Activated T-helper 1 cell treated with anti-CD3 and anti-CD28 coated beads, Interleukin-12 subunit alpha, Interleukin-12 subunit beta, Interleukin-2, Interleukin-4 antibody, amounts not matched to agents 30 ng/mL and 10 ng/mL and 1 ng/mL, durations not matched to agents 14 hours and 24 hours and 36 hours (primary cell): ENCODE data around the gene INPP5A. TPM values are rescaled to one million over a fixed set of nuclear protein-coding genes. Genes with fewer than 3 reads are reported as not detected.
"Not testable (repeated sequence)": the region's sequence is repeated elsewhere in the genome, so short reads cannot be mapped to it uniquely, and the experiment has no call there.

Experiments
- DNase-seq: peaks from one replicate; pipeline ENCODE4 v3.0.0; 2021; ENCODE audit warnings: low spot score
- H3K27ac Mint-ChIP-seq: one replicate; pipeline ENCODE4 v1.8.0; 2021; ENCODE audit warnings: mild to moderate bottlenecking, mixed read lengths
- H3K27me3 Mint-ChIP-seq: one replicate; pipeline ENCODE4 v1.8.0; 2022; ENCODE audit warnings: mild to moderate bottlenecking, moderate library complexity, mixed read lengths; ENCODE audit not compliant: insufficient read depth
- H3K36me3 Mint-ChIP-seq: one replicate; pipeline ENCODE4 v1.8.0; 2021; ENCODE audit warnings: low read depth, mixed read lengths
- H3K4me1 Mint-ChIP-seq: one replicate; pipeline ENCODE4 v1.8.0; 2021; ENCODE audit warnings: low read depth, mixed read lengths
- H3K4me3 Mint-ChIP-seq: one replicate; pipeline ENCODE4 v1.8.0; 2021; ENCODE audit warnings: mild to moderate bottlenecking, moderate library complexity, mixed read lengths
- H3K9me3 Mint-ChIP-seq: one replicate; pipeline ENCODE4 v1.8.0; 2021; ENCODE audit warnings: mixed read lengths
- intact Hi-C: fragments of 100-400 bp; cut with micrococcal nuclease; formaldehyde crosslinking; loops from one replicate; pipeline ENCODE4 v1.15.1; 2024
- total RNA-seq: library from RNA; stranded (reverse); gene quantifications from 2 replicates; pipeline ENCODE4 v1.2.3, GENCODE V29; 2022

The INPP5A gene
- total RNA-seq, 1 donor from 2014 or later, result 13.4 TPM

DNA sequence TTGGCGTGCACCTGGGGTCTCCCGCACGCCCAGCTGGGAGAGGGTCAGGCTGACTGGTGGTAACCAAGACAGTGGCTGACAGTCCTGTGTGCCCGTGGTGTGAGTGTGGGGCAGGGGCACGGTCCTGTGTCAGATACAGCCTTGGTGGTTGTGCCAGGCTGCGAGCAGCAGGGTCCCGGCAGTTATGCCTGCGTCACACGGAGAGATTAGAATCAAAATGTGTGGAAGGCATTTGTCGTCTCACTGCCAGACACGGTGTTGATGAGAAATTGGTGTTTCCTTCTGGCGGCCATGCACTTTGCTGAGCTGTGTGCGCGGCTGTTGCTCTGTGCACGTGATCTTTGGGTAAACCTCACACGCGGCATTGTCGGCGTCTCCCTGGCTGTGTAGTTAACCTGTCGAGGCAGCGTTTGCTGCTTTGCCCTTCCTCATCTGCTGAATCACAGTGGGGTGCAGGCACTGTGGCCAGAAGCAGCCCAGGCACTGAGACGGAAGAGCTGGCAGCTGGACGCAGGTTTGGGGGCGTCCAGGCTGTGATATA is 160.7 kb downstream of the INPP5A start:
- Mint-ChIP-seq H3K27me3 (no peaks in the 10 kb centered on the region), H3K36me3 (peaks cover 14% of the 10 kb centered on the region), H3K4me3 (no peak overlapping the region), H3K4me1 (peaks cover 16% of the 10 kb centered on the region), H3K27ac (no peak overlapping the region), H3K9me3 (peaks cover 17% of the 10 kb centered on the region)
- no peak for DNase-seq
- intact Hi-C loops, result no loop called here

DNA sequence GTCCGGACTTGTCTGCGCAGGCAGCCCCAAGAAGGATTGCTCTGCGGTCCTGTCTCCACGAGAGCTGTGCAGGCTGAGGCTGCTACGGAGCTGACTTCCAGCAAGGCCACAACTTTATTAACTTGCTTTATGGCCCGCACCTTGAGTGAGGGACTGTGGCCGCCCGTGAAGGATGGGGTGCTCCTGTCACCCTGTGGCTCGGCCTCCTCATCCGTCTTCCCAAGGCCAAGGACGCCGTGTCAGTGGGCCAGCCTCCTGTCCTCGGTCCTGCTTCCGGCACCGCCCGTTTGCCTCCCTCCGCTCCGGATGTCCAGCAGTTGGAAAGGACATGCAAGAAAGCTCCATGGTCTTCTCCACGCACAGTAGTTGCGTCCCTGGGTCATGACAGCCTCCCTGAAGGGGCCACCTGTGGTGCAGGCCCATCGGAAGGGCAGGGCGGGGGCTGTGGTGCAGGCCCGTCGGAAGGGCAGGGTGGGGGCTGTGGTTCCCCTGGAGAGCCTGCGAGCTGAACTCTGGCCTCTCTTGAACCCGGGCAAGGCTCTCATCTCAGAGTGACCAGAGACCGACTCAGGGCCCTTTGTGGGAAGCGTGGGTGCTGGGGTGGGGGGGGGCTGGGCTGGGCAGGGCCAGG is 161.3 kb downstream of the INPP5A start:
- intact Hi-C loops, result no loop called here
- Mint-ChIP-seq H3K36me3 (peaks cover 20% of the 10 kb centered on the region), H3K27ac (no peak overlapping the region), H3K9me3 (peaks cover 22% of the 10 kb centered on the region), H3K27me3 (no peaks in the 10 kb centered on the region), H3K4me3 (no peak overlapping the region), H3K4me1 (peaks cover 16% of the 10 kb centered on the region)
- DNase-seq, result no peak

- no peak for DNase-seq
- Mint-ChIP-seq H3K36me3 (peaks cover 18% of the 10 kb centered on the region), H3K27ac (no peak overlapping the region), H3K4me3 (no peak overlapping the region), H3K27me3 (no peaks in the 10 kb centered on the region), H3K9me3 (peaks cover 16% of the 10 kb centered on the region), H3K4me1 (peaks cover 16% of the 10 kb centered on the region)
- intact Hi-C loops, result no loop called here
Measured at GRCh38 chr10:132699411-132700155, 162.0 kb downstream of the INPP5A start.

GRCh38 chr10:132700156-132701098 is 162.8 kb downstream of the INPP5A start:
- no peaks in the 10 kb centered on the region for H3K27me3 Mint-ChIP-seq
- DNase-seq, result no peak
- intact Hi-C loops, result no loop called here
- H3K36me3 Mint-ChIP-seq, result peaks cover 14% of the 10 kb centered on the region
- no peak overlapping the region for H3K27ac Mint-ChIP-seq
- H3K4me1 Mint-ChIP-seq, result peaks cover 9% of the 10 kb centered on the region
- no peak overlapping the region for H3K4me3 Mint-ChIP-seq
- peaks cover 9% of the 10 kb centered on the region for H3K9me3 Mint-ChIP-seq

GRCh38 chr10:132701099-132701845 is 163.7 kb downstream of the INPP5A start:
- DNase-seq, result no peak
- Mint-ChIP-seq H3K27ac (no peak overlapping the region), H3K4me1 (peaks cover under 1% of the 10 kb centered on the region), H3K36me3 (peaks cover 22% of the 10 kb centered on the region), H3K9me3 (peaks cover 17% of the 10 kb centered on the region), H3K4me3 (no peak overlapping the region), H3K27me3 (no peaks in the 10 kb centered on the region)
- intact Hi-C loops, result no loop called here

DNA sequence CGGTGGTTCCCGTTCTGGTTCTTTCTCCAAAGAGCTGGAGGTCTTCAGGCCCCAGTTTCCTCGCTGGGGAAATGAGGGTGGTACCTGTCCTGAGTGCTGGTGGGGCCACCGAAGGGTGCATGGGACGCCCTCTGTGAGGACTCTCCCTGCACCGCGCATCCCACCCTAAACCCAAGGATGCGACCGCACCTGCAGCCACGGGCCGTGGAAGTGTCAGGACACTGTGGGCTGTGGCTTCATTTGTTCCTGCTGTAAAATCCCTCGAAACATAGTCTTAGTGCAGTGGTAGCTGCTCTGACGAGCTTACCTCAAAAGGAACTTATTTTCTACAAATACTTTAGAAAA is 164.2 kb downstream of the INPP5A start:
- Mint-ChIP-seq H3K4me3 (no peak overlapping the region), H3K27ac (no peak overlapping the region), H3K27me3 (no peaks in the 10 kb centered on the region), H3K36me3 (peaks cover 27% of the 10 kb centered on the region), H3K4me1 (no peaks in the 10 kb centered on the region), H3K9me3 (peaks cover 18% of the 10 kb centered on the region)
- no peak for DNase-seq
- intact Hi-C loops, result no loop called here

- Mint-ChIP-seq H3K4me1 (no peaks in the 10 kb centered on the region), H3K4me3 (no peak overlapping the region), H3K27ac (no peak overlapping the region), H3K9me3 (peaks cover 18% of the 10 kb centered on the region), H3K36me3 (peaks cover 28% of the 10 kb centered on the region), H3K27me3 (no peaks in the 10 kb centered on the region)
- DNase-seq, result no peak
- intact Hi-C loops, result no loop called here
Measured at GRCh38 chr10:132702601-132703418, 165.2 kb downstream of the INPP5A start.

GRCh38 chr10:132703419-132704007 is 165.9 kb downstream of the INPP5A start:
- intact Hi-C loops, result no loop called here
- Mint-ChIP-seq H3K9me3 (peaks cover 18% of the 10 kb centered on the region), H3K27me3 (no peaks in the 10 kb centered on the region), H3K4me1 (no peaks in the 10 kb centered on the region), H3K36me3 (peaks cover 30% of the 10 kb centered on the region), H3K4me3 (no peak overlapping the region), H3K27ac (no peak overlapping the region)
- no peak for DNase-seq

DNA sequence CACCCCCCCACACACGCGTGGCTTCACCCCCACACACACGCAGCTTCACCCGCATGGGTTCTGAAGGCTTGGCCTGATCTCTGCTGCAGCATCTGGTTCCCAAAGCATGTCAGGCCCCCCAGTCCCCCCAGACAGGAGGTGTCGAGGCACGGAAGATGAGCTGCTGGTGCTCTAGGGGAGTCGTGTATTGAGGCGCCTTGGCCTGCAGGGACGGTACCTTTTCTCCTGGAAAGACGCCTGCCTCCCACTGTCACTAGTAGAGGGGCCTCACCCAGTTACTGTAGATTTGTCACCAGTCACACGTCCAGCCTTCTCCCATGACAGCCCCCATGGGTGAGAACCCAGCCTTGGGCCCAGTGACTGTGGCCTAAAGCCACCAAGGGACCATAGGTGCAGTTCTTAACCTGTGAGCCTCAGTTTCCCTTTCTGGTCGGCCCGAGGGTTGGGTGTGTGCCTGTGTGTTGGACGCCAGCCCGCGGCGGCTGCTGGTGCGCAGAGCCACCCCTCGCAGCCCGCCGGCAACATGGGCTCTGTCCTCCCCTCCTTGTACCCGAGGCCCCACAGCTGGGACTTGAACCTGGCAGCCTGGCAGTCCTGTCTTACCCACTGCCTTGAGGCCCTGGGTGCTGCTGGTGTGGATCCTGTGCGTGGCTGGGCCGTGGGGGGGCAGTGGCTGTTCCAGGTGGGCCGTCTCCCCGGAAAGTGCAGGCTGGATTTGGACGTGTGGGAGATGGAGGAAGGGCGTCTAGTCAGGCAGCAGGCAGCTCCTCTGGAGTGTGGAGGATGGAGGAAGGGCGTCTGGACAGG is 166.6 kb downstream of the INPP5A start:
- H3K36me3 Mint-ChIP-seq, result peaks cover 31% of the 10 kb centered on the region
- H3K9me3 Mint-ChIP-seq, result peaks cover 18% of the 10 kb centered on the region
- DNase-seq, result no peak
- intact Hi-C loops, result no loop called here
- H3K4me3 Mint-ChIP-seq, result no peak overlapping the region
- no peak overlapping the region for H3K27ac Mint-ChIP-seq
- H3K27me3 Mint-ChIP-seq, result no peaks in the 10 kb centered on the region
- no peaks in the 10 kb centered on the region for H3K4me1 Mint-ChIP-seq

DNA sequence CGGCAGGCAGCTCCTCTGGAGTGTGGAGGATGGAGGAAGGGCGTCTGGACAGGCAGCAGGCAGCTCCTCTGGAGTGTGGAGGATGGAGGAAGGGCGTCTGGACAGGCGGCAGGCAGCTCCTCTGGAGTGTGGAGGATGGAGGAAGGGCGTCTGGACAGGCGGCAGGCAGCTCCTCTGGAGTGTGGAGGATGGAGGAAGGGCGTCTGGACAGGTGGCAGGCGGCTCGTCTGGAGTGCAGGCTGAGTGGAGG is 167.2 kb downstream of the INPP5A start:
- Mint-ChIP-seq H3K36me3 (peaks cover 31% of the 10 kb centered on the region), H3K9me3 (peaks cover 18% of the 10 kb centered on the region)
- H3K27ac Mint-ChIP-seq, H3K4me3 Mint-ChIP-seq, DNase-seq, H3K27me3 Mint-ChIP-seq, H3K4me1 Mint-ChIP-seq, intact Hi-C loops: not testable (repeated sequence)

DNA sequence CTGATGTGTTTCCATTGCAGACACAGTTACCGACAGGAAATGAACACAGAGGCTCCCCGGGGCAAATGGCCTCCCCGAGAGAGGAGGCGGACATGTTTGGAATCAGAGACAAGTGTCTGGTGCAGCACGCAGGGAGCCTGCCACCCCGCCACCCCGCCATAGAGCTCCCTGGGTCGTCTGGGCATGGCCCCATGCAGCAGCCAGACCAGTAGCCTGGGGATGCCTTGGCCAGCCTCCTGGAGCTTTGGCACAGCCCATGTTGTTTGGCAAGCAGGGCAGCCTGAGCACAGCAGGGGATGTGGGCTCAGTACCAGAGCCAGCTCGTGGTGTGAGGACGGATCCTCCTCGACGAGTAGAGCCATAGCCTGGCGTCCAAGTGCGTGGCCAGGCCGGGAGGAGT is 167.6 kb downstream of the INPP5A start:
- Mint-ChIP-seq H3K27ac (no peak overlapping the region), H3K27me3 (no peaks in the 10 kb centered on the region), H3K9me3 (peaks cover 18% of the 10 kb centered on the region), H3K4me1 (no peaks in the 10 kb centered on the region), H3K36me3 (peaks cover 32% of the 10 kb centered on the region), H3K4me3 (no peak overlapping the region)
- intact Hi-C loops, result no loop called here
- no peak for DNase-seq
